Neural cell (in vitro differentiated cells): ENCODE data around the gene RERE. TPM values are rescaled to one million over a fixed set of nuclear protein-coding genes. Genes with fewer than 3 reads are reported as not detected.

Experiments
- H2AFZ ChIP-seq: fragments of 200-600, 300-800 bp; sonication (generic), shearing (Covaris generic); 2 replicates; pipeline ENCODE4 v1.6.0; 2014; ENCODE audit warnings: low read depth, mild to moderate bottlenecking, antibody characterized with exemption, low read length, moderate library complexity
- H3F3A ChIP-seq: fragments of 200-600 bp; shearing (Covaris generic); 2 replicates; pipeline ENCODE4 v1.6.1; 2016; ENCODE audit warnings: mild to moderate bottlenecking, moderate library complexity, mixed read lengths, antibody characterized with exemption, low read length; ENCODE audit not compliant: insufficient read depth, poor library complexity, severe bottlenecking
- H3K27ac ChIP-seq: fragments of 200-600, 300-800 bp; sonication (generic), shearing (Covaris generic); 2 replicates; pipeline ENCODE4 v1.5.1; 2014; ENCODE audit warnings: mild to moderate bottlenecking, low read length, moderate library complexity
- H3K27me3 ChIP-seq: fragments of 300-800, 200-600 bp; sonication (generic), shearing (Covaris generic); 2 replicates; pipeline ENCODE4 v1.6.0; 2014; ENCODE audit warnings: mild to moderate bottlenecking, low read depth, low read length, moderate library complexity; ENCODE audit not compliant: insufficient read depth
- H3K36me3 ChIP-seq: fragments of 300-800, 200-600 bp; sonication (generic), shearing (Covaris generic); 2 replicates; pipeline ENCODE4 v1.5.1; 2014; ENCODE audit warnings: mild to moderate bottlenecking, antibody characterized with exemption, low read length, moderate library complexity; ENCODE audit not compliant: insufficient read depth
- H3K4me2 ChIP-seq: fragments of 300-800, 200-600 bp; sonication (generic), shearing (Covaris generic); 2 replicates; pipeline ENCODE4 v1.6.0; 2014; ENCODE audit warnings: mild to moderate bottlenecking, low read length
- H3K4me3 ChIP-seq: fragments of 300-800, 200-600 bp; sonication (generic), shearing (Covaris generic); 2 replicates; pipeline ENCODE4 v1.5.1; 2014; ENCODE audit warnings: mild to moderate bottlenecking, low read length, moderate library complexity
- H3K79me2 ChIP-seq: fragments of 200-600 bp; shearing (Covaris generic); replicated peaks from 2 replicates; pipeline ENCODE4 v1.6.0; 2014; ENCODE audit warnings: mild to moderate bottlenecking, low read length, moderate library complexity; ENCODE audit not compliant: insufficient read depth
- H3K9ac ChIP-seq: fragments of 300-800, 200-600 bp; sonication (generic), shearing (Covaris generic); 2 replicates; pipeline ENCODE4 v1.6.1; 2016; ENCODE audit warnings: mild to moderate bottlenecking, low read length, mixed read lengths
- H3K9me2 ChIP-seq: fragments of 200-600 bp; shearing (Covaris generic); 2 replicates; pipeline ENCODE4 v1.6.1; 2016; ENCODE audit warnings: mild to moderate bottlenecking, low read length, mixed read lengths; ENCODE audit not compliant: insufficient read depth
- H3K9me3 ChIP-seq: fragments of 200-600, 300-800 bp; sonication (generic), shearing (Covaris generic); 2 replicates; pipeline ENCODE4 v1.6.1; 2016; ENCODE audit warnings: mild to moderate bottlenecking, mixed run types, low read length, moderate library complexity, mixed read lengths
- H4K20me1 ChIP-seq: fragments of 200-600 bp; shearing (Covaris generic); 2 replicates; pipeline ENCODE4 v1.6.1; 2016; ENCODE audit warnings: mild to moderate bottlenecking, mixed run types; ENCODE audit not compliant: insufficient read depth
- EP300 ChIP-seq: fragments of 450-650 bp; conservative IDR thresholded peaks from 2 replicates; pipeline ENCODE4 v1.6.1; 2014; ENCODE audit warnings: antibody characterized with exemption, mild to moderate bottlenecking, moderate library complexity; ENCODE audit not compliant: poor library complexity, severe bottlenecking
- EZH2 ChIP-seq: fragments of 200-600, 300-800 bp; shearing (Covaris generic), sonication (generic); IDR thresholded peaks from 2 replicates; pipeline ENCODE4 v1.6.1; 2014; ENCODE audit warnings: antibody characterized with exemption, low read length, borderline replicate concordance, mild to moderate bottlenecking; ENCODE audit not compliant: insufficient read depth, poor library complexity, severe bottlenecking
- MXI1 ChIP-seq: fragments of 450-650 bp; conservative IDR thresholded peaks from 2 replicates; pipeline ENCODE4 v1.6.1; 2014; ENCODE audit warnings: antibody characterized with exemption, mild to moderate bottlenecking; ENCODE audit not compliant: poor library complexity, severe bottlenecking
- POLR2AphosphoS5 ChIP-seq: IDR thresholded peaks from 2 replicates; pipeline ENCODE4 v1.6.1; 2012
- RAD21 ChIP-seq: fragments of 450-650 bp; conservative IDR thresholded peaks from 2 replicates; pipeline ENCODE4 v1.6.1; 2014; ENCODE audit warnings: antibody characterized with exemption, mild to moderate bottlenecking, moderate library complexity
- SMC3 ChIP-seq: fragments of 450-650 bp; conservative IDR thresholded peaks from 2 replicates; pipeline ENCODE4 v1.6.1; 2014; ENCODE audit warnings: antibody characterized with exemption, mild to moderate bottlenecking, moderate library complexity; ENCODE audit not compliant: poor library complexity
- TAF1 ChIP-seq: IDR thresholded peaks from 2 replicates; pipeline ENCODE4 v1.6.1; 2012; ENCODE audit warnings: low read depth
- polyA plus RNA-seq: library from polyadenylated mRNA; depleted of rRNA; stranded (reverse); fragments of >200 nt; gene quantifications from 2 replicates; pipeline ENCODE4 v1.2.3, GENCODE V29; 2014
- TF ChIP-seq, protein P1 (sequence below): IDR thresholded peaks from 2 replicates; pipeline ENCODE4 v1.6.1; 2012; ENCODE audit warnings: borderline replicate concordance
- TF ChIP-seq, protein P2 (sequence below): fragments of 450-650 bp; IDR thresholded peaks from 2 replicates; pipeline ENCODE4 v1.5.1; 2014; ENCODE audit warnings: antibody characterized with exemption, mild to moderate bottlenecking, moderate library complexity; ENCODE audit not compliant: poor library complexity, severe bottlenecking

RERE gene
- polyA plus RNA-seq, 1 donor from 2014 or later = 21.0 TPM

DNA sequence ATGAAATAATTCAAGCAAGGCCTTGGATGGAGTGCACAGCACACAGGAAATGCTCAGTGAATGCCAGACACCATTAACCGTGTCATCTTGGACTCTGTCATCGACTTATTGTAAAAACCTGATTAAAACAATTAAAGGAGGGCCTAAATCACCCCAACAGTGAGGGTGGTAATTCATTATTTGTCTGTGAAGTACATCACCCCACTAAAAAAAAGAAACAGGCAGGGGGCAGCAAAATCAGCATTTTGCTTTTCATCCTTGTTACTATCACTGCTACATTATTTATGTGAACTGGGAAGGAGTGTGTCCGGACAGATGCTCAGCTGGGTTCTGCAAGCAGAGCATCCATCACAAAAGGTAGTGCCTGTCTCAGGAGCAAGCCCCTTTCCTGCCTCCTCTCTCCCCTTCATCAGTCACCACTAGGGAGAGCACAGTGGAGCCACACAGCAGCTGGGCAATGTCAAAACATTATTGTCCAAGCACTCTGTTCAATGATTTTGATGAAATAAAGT lies 98.5 kb downstream of the RERE start:
- Histone ChIP-seq H3K4me3 (no peak overlapping the region), H3K9me3 (no peaks in the 10 kb centered on the region), H3F3A (no peaks in the 10 kb centered on the region), H3K4me2 (no peak overlapping the region), H3K36me3 (no peaks in the 10 kb centered on the region), H2AFZ (no peak overlapping the region), H3K79me2 (peaks cover 85% of the 10 kb centered on the region), H3K9ac (no peak overlapping the region), H3K27ac (no peak overlapping the region), H3K9me2 (no peaks in the 10 kb centered on the region), H3K27me3 (no peaks in the 10 kb centered on the region), H4K20me1 (no peaks in the 10 kb centered on the region)
- TF ChIP-seq RAD21 = peak; percentile 42
- peak; percentile 47 for TF ChIP-seq SMC3
- no peak for TF ChIP-seq TAF1
- TF ChIP-seq POLR2AphosphoS5 = no peak
- no peak for TF ChIP-seq EZH2
- TF ChIP-seq, protein P1, sequence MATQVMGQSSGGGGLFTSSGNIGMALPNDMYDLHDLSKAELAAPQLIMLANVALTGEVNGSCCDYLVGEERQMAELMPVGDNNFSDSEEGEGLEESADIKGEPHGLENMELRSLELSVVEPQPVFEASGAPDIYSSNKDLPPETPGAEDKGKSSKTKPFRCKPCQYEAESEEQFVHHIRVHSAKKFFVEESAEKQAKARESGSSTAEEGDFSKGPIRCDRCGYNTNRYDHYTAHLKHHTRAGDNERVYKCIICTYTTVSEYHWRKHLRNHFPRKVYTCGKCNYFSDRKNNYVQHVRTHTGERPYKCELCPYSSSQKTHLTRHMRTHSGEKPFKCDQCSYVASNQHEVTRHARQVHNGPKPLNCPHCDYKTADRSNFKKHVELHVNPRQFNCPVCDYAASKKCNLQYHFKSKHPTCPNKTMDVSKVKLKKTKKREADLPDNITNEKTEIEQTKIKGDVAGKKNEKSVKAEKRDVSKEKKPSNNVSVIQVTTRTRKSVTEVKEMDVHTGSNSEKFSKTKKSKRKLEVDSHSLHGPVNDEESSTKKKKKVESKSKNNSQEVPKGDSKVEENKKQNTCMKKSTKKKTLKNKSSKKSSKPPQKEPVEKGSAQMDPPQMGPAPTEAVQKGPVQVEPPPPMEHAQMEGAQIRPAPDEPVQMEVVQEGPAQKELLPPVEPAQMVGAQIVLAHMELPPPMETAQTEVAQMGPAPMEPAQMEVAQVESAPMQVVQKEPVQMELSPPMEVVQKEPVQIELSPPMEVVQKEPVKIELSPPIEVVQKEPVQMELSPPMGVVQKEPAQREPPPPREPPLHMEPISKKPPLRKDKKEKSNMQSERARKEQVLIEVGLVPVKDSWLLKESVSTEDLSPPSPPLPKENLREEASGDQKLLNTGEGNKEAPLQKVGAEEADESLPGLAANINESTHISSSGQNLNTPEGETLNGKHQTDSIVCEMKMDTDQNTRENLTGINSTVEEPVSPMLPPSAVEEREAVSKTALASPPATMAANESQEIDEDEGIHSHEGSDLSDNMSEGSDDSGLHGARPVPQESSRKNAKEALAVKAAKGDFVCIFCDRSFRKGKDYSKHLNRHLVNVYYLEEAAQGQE = no peak
- TF ChIP-seq MXI1 = no peak
- TF ChIP-seq, protein P2, sequence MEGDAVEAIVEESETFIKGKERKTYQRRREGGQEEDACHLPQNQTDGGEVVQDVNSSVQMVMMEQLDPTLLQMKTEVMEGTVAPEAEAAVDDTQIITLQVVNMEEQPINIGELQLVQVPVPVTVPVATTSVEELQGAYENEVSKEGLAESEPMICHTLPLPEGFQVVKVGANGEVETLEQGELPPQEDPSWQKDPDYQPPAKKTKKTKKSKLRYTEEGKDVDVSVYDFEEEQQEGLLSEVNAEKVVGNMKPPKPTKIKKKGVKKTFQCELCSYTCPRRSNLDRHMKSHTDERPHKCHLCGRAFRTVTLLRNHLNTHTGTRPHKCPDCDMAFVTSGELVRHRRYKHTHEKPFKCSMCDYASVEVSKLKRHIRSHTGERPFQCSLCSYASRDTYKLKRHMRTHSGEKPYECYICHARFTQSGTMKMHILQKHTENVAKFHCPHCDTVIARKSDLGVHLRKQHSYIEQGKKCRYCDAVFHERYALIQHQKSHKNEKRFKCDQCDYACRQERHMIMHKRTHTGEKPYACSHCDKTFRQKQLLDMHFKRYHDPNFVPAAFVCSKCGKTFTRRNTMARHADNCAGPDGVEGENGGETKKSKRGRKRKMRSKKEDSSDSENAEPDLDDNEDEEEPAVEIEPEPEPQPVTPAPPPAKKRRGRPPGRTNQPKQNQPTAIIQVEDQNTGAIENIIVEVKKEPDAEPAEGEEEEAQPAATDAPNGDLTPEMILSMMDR = peak; percentile 55
- no peak for TF ChIP-seq EP300

DNA sequence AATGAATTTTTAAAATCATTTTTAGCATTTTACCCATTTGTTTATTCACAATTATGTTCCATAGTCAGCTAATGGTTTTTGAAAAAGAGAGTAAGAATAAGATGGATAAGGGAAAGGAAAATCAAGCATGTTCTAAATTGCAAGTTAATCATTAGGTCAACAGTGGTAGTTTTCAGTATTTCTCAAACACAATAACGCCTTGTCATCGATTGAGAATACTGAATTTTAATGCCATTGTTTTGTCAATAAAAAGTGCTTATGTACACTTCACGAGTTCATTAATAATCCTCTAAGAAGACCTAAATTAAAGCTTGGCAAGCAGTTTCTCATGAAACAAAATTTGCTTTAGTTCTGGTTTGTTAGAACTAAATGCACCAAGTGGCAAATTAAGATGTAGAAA lies 100.3 kb downstream of the RERE start:
- no peak overlapping the region for H3K27ac ChIP-seq
- no peaks in the 10 kb centered on the region for H3K36me3 ChIP-seq
- no peak overlapping the region for H3K4me3 ChIP-seq
- H3K9me3 ChIP-seq = no peaks in the 10 kb centered on the region
- H3K9ac ChIP-seq = no peak overlapping the region
- H3K9me2 ChIP-seq = no peaks in the 10 kb centered on the region
- no peak overlapping the region for H2AFZ ChIP-seq
- H3K27me3 ChIP-seq = no peaks in the 10 kb centered on the region
- peaks cover 6% of the 10 kb centered on the region for H3F3A ChIP-seq
- no peaks in the 10 kb centered on the region for H4K20me1 ChIP-seq
- H3K4me2 ChIP-seq = no peak overlapping the region
- TF ChIP-seq MXI1 (no peak), SMC3 (no peak), EP300 (no peak), EZH2 (no peak), RAD21 (no peak), POLR2AphosphoS5 (no peak), TAF1 (no peak)
- TF ChIP-seq, protein P1 = no peak
- TF ChIP-seq, protein P2 = no peak
- peaks cover 79% of the 10 kb centered on the region for H3K79me2 ChIP-seq
